HL-60 (cell line): ENCODE data around the gene RPL39L.

Source experiments
- DNase-seq, 2 experiments: peaks; one replicate each; pipeline ENCODE4 v3.0.0-alpha.2; 2010 to 2020; ENCODE audit warnings: low read depth in 1 of 2, low spot score in 1 of 2
- H3K27ac ChIP-seq: fragments of 250-450 bp; sonication (Bioruptor Pico); replicated peaks from 2 replicates; pipeline ENCODE4 v1.5.1; 2020; ENCODE audit warnings: mild to moderate bottlenecking, moderate library complexity
- H3K27me3 ChIP-seq: fragments of 250-450 bp; sonication (Bioruptor Pico); 2 replicates; pipeline ENCODE4 v1.5.1; 2021; ENCODE audit warnings: mild to moderate bottlenecking, moderate library complexity; ENCODE audit not compliant: insufficient read depth, poor library complexity, severe bottlenecking
- H3K4me3 ChIP-seq: replicated peaks from 2 replicates; pipeline ENCODE4 v1.5.1; 2011; ENCODE audit warnings: mild to moderate bottlenecking, control low read depth, low read length; ENCODE audit not compliant: insufficient read depth
- CTCF ChIP-seq: IDR thresholded peaks from one replicate; pipeline ENCODE4 v1.5.1; 2011; ENCODE audit warnings: low read length, control low read depth, inconsistent platforms; ENCODE audit not compliant: insufficient read depth
- GABPA ChIP-seq: IDR thresholded peaks from 2 replicates; pipeline ENCODE4 v1.6.1; 2012; ENCODE audit warnings: low read depth
- POLR2AphosphoS5 ChIP-seq: IDR thresholded peaks from 2 replicates; pipeline ENCODE4 v1.6.1; 2012; ENCODE audit warnings: low read depth
- REST ChIP-seq: IDR thresholded peaks from 2 replicates; pipeline ENCODE4 v1.6.1; 2012; ENCODE audit warnings: low read depth; ENCODE audit not compliant: insufficient replicate concordance
- SPI1 ChIP-seq: IDR thresholded peaks from 2 replicates; pipeline ENCODE4 v1.6.1; 2012; ENCODE audit warnings: low read depth, mild to moderate bottlenecking, borderline replicate concordance

The RPL39L gene

GRCh38 chr3:187146389-187146788 is 7.1 kb upstream of the RPL39L start:
- Histone ChIP-seq H3K27me3 (no peaks in the 10 kb centered on the region), H3K27ac (no peak overlapping the region), H3K4me3 (no peak overlapping the region)
- TF ChIP-seq POLR2AphosphoS5: no peak
- no peak for TF ChIP-seq REST
- no peak for TF ChIP-seq CTCF
- no peak for TF ChIP-seq SPI1
- TF ChIP-seq GABPA: no peak
- no peak for DNase-seq

- Histone ChIP-seq H3K4me3 (no peak overlapping the region), H3K27ac (no peak overlapping the region), H3K27me3 (no peaks in the 10 kb centered on the region)
- TF ChIP-seq CTCF: no peak
- DNase-seq: no peak
Observed at GRCh38 chr3:187145149-187145895, 6.0 kb upstream of the RPL39L start.

GRCh38 chr3:187139895-187140253 is 578 bp upstream of the RPL39L start:
- TF ChIP-seq GABPA: no peak
- no peak for TF ChIP-seq SPI1
- no peak for TF ChIP-seq CTCF
- no peak for TF ChIP-seq REST
- TF ChIP-seq POLR2AphosphoS5: no peak
- H3K27ac ChIP-seq: no peak overlapping the region
- no peak for DNase-seq
- H3K27me3 ChIP-seq: no peaks in the 10 kb centered on the region
- H3K4me3 ChIP-seq: no peak overlapping the region; the same call in 1 of the 2 replicates

GRCh38 chr3:187136936-187137335 is 2.4 kb downstream of the RPL39L start:
- Histone ChIP-seq H3K4me3 (no peak overlapping the region), H3K27me3 (no peaks in the 10 kb centered on the region), H3K27ac (no peak overlapping the region)
- TF ChIP-seq POLR2AphosphoS5 (no peak), REST (no peak), SPI1 (no peak), GABPA (no peak), CTCF (no peak)
- no peak for DNase-seq
